ENCODE results near the gene TCFL5.

GRCh38 chr20:62852196-62852595, 9.4 kb downstream of the TCFL5 start:
- no peak for TF ChIP-seq CTCF (IDR thresholded peaks at IDR 0.05; ENCODE audit: extremely low read depth in 1 of 2, insufficient read depth in 1 of 2, low read depth in 1 of 2, low read length in 2 of 2)
- no peak for TF ChIP-seq GATA2 (IDR thresholded peaks at IDR 0.05; ENCODE audit: insufficient read depth, insufficient read length, low read depth, low read length)

Data from endothelial cell of umbilical vein (primary cell).